ENCODE measurements around the gene SPINT2.

DNA sequence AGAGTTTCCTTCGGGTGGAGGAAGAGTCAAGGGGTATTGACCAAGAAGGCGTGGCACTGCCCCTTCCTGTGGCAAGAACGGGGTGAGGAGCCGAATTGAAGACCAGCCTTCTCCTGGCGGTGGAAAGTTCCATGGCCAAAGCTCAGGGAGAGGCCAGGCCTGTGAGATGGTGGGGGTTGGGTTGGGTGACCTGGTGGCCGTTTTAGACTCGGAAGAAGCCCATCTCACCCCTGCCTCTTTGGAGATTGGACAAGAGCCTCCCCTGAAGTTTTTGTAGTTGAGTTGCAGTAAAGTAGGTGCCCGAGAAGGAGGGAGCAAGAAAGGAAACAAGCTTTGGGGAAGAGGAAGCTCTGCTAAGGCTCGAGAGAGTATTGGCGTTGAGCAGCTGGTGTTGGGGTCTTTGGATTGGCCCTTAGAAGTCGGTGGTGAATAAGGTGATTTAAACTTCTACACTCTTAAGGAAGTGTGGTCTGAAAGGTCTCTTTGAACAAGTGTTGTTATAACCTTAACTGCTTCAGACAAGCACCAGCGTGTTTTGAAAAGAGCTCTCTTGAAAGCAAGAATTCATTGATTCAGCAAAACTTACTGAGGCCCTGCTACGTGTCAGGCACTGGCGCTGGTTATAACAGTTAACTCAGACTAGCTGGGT, 964 bp downstream of the SPINT2 start:
- TF ChIP-seq SUZ12 (IDR thresholded peaks at IDR 0.05) (no peak), FOXM1 (IDR thresholded peaks at IDR 0.05; ENCODE audit: borderline replicate concordance) (no peak), ARNT (IDR thresholded peaks at IDR 0.05) (no peak), FOXK2 (IDR thresholded peaks at IDR 0.05) (no peak)
